ENCODE measurements around the gene AZGP1. TPM values are rescaled to one million over a fixed set of nuclear protein-coding genes. Genes with fewer than 3 reads are reported as not detected.
A peak's percentile ranks its signal among the peaks of the same experiment; 100 is the strongest.

Gene AZGP1
- total RNA-seq, 2 donors from 2014 or later = not detected

DNA sequence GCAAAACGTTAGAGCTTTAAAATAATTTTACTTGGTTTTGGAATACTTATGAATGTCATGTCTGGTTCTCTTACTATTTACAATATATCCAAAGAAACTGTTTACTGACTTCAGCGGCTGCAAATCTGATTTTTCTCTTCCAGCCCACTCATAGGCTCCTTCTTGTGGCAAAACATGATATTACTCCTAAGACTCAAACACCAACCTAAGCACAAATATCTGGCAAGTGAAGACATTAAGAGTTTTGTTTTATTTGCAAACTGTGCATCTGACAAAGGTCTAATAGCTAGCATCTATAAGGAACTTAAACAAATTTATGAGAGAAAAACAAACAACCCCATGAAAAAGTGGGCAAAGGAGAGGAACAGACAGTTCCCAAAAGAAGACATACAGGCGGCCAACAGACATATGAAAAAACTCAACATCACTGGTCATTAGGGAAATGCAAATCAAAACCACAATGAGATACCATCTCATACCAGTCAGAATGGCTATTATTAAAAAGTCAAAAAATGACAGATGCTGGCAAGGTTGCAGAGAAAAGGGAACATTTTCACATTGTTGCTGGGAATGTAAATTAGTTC lies 26.1 kb downstream of the AZGP1 start:
- TF ChIP-seq, protein P1, sequence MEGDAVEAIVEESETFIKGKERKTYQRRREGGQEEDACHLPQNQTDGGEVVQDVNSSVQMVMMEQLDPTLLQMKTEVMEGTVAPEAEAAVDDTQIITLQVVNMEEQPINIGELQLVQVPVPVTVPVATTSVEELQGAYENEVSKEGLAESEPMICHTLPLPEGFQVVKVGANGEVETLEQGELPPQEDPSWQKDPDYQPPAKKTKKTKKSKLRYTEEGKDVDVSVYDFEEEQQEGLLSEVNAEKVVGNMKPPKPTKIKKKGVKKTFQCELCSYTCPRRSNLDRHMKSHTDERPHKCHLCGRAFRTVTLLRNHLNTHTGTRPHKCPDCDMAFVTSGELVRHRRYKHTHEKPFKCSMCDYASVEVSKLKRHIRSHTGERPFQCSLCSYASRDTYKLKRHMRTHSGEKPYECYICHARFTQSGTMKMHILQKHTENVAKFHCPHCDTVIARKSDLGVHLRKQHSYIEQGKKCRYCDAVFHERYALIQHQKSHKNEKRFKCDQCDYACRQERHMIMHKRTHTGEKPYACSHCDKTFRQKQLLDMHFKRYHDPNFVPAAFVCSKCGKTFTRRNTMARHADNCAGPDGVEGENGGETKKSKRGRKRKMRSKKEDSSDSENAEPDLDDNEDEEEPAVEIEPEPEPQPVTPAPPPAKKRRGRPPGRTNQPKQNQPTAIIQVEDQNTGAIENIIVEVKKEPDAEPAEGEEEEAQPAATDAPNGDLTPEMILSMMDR (conservative IDR thresholded peaks at IDR 0.05) = peak; percentile 58
- 62% methylated on average over 3 of the region's 3 CpGs; no CpG with 5 or more reads in 1 of the 2 experiments for WGBS, 2 experiments (ENCODE audit: insufficient coverage in 1 of 2, insufficient read length in 1 of 2)
- Histone ChIP-seq H3K4me1 (ENCODE audit: control insufficient read depth, insufficient read depth, low read length) (no peaks in the 10 kb centered on the region), H3K27ac (ENCODE audit: low read depth, low read length) (no peak overlapping the region), H3K9me3 (ENCODE audit: control insufficient read depth, low read length) (peaks cover 22% of the 10 kb centered on the region), H3K9ac (ENCODE audit: extremely low read depth, low read length, poor library complexity, severe bottlenecking) (no peak overlapping the region), H3K36me3 (ENCODE audit: control insufficient read depth, insufficient read depth, low read length) (no peaks in the 10 kb centered on the region), H3K27me3 (ENCODE audit: control insufficient read depth, insufficient read depth, low read length, poor library complexity, severe bottlenecking) (no peaks in the 10 kb centered on the region), H3K4me3 (ENCODE audit: low read length) (no peak overlapping the region)
- Mint-ChIP-seq H3K36me3 (ENCODE audit: low read depth) (peaks cover 1% of the 10 kb centered on the region), H3K4me1 (no peaks in the 10 kb centered on the region), H3K4me3 (no peak overlapping the region), H3K27ac (no peak overlapping the region), H3K9me3 (peaks cover 50% of the 10 kb centered on the region), H3K27me3 (ENCODE audit: insufficient read depth) (no peaks in the 10 kb centered on the region)
- DNase-seq = no peak

DNA sequence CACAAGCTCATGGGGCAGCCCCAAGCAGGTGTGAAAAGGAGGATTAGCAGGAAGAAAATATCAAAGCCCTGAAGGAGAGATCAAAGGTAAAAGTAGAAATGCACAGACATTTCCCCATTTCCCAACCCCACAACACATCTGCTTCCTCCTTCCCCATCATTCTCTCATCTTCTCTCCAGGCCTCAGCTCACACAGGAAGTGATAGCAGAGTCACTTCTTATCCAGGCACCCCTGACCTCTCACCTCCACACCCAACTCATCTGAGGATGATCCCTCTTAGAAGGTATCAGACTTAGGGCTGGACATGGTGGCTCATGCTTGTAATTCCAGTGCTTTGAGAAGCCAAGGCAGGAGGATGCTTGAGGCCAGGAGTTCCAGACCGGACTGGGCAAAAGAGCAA lies 28.2 kb downstream of the AZGP1 start:
- DNase-seq = no peak
- peaks cover 22% of the 10 kb centered on the region for H3K9me3 ChIP-seq (ENCODE audit: control insufficient read depth, low read length)
- WGBS, 2 experiments (ENCODE audit: insufficient coverage in 1 of 2, insufficient read length in 1 of 2) = 87% methylated on average over 1 of the region's 1 CpG; no CpG with 5 or more reads in 1 of the 2 experiments
- Mint-ChIP-seq H3K27ac (no peak overlapping the region), H3K36me3 (ENCODE audit: low read depth) (peaks cover 1% of the 10 kb centered on the region), H3K4me3 (no peak overlapping the region), H3K9me3 (peaks cover 50% of the 10 kb centered on the region), H3K27me3 (ENCODE audit: insufficient read depth) (no peaks in the 10 kb centered on the region), H3K4me1 (no peaks in the 10 kb centered on the region)
- TF ChIP-seq, protein P1 (conservative IDR thresholded peaks at IDR 0.05) = no peak
- no peaks in the 10 kb centered on the region for H3K36me3 ChIP-seq (ENCODE audit: control insufficient read depth, insufficient read depth, low read length)
- H3K4me3 ChIP-seq (ENCODE audit: low read length) = no peak overlapping the region
- no peak overlapping the region for H3K9ac ChIP-seq (ENCODE audit: extremely low read depth, low read length, poor library complexity, severe bottlenecking)
- H3K4me1 ChIP-seq (ENCODE audit: control insufficient read depth, insufficient read depth, low read length) = no peaks in the 10 kb centered on the region
- no peaks in the 10 kb centered on the region for H3K27me3 ChIP-seq (ENCODE audit: control insufficient read depth, insufficient read depth, low read length, poor library complexity, severe bottlenecking)
- no peak overlapping the region for H3K27ac ChIP-seq (ENCODE audit: low read depth, low read length)

DNA sequence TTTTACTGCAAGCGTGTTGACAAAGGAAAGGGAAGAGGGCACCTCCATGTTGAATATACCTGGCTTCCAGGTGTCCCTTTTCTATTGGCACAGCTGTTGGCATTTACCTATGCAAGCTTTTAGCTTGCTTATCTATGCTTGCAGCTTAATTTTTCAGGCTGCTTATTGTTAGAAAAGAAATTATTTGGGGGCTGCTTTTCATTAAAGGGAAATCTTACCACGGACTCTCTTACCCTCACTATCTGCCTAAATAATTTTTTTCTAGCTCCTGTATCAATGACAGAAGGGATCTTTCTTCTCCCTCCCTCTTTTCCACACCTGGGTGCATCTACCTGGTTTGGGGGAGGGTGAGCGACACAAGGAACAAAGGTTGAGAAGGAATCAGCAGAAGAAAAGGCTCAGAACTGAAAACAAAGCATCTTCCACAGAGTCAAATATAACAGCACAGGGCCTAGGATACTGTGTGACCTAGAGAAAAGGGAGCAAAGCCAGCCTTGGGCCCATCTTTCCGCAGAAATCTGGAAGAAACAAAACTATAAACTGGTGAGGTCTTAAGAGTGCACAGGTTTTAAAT lies 31.2 kb downstream of the AZGP1 start:
- H3K9me3 ChIP-seq (ENCODE audit: control insufficient read depth, low read length) = peaks cover under 1% of the 10 kb centered on the region
- no peak overlapping the region for H3K4me3 ChIP-seq (ENCODE audit: low read length)
- H3K9me3 Mint-ChIP-seq = peaks cover 35% of the 10 kb centered on the region
- H3K9ac ChIP-seq (ENCODE audit: extremely low read depth, low read length, poor library complexity, severe bottlenecking) = no peak overlapping the region
- no peaks in the 10 kb centered on the region for H3K27me3 ChIP-seq (ENCODE audit: control insufficient read depth, insufficient read depth, low read length, poor library complexity, severe bottlenecking)
- no peak overlapping the region for H3K27ac ChIP-seq (ENCODE audit: low read depth, low read length)
- peaks cover 5% of the 10 kb centered on the region for H3K36me3 Mint-ChIP-seq (ENCODE audit: low read depth)
- no peak overlapping the region for H3K4me3 Mint-ChIP-seq
- DNase-seq = no peak
- H3K4me1 Mint-ChIP-seq = no peaks in the 10 kb centered on the region
- TF ChIP-seq, protein P1 (conservative IDR thresholded peaks at IDR 0.05) = no peak
- no peaks in the 10 kb centered on the region for H3K4me1 ChIP-seq (ENCODE audit: control insufficient read depth, insufficient read depth, low read length)
- 77 to 79% methylated on average over 3 of the region's 4 CpGs for WGBS, 2 experiments (ENCODE audit: insufficient coverage in 1 of 2, insufficient read length in 1 of 2)
- H3K27me3 Mint-ChIP-seq (ENCODE audit: insufficient read depth) = no peaks in the 10 kb centered on the region
- no peaks in the 10 kb centered on the region for H3K36me3 ChIP-seq (ENCODE audit: control insufficient read depth, insufficient read depth, low read length)
- peak overlapping the region; percentile 79 for H3K27ac Mint-ChIP-seq

All from endodermal cell (in vitro differentiated cells).